Karpas-422 (cell line): ENCODE data around the gene CASQ2. TPM values are rescaled to one million over a fixed set of nuclear protein-coding genes. Genes with fewer than 3 reads are reported as not detected.

Source experiments
- DNase-seq: peaks from one replicate; pipeline ENCODE4 v3.0.0-alpha.2; 2015
- H2AFZ ChIP-seq: fragments of 200-600 bp; sonication (generic); 2 replicates; pipeline ENCODE4 v1.6.1; 2014; ENCODE audit warnings: antibody characterized with exemption, low read length, mixed read lengths
- H3K27ac ChIP-seq: fragments of 200-600 bp; sonication (generic); 2 replicates; pipeline ENCODE4 v1.5.1; 2014; ENCODE audit warnings: mild to moderate bottlenecking, low read length, moderate library complexity
- H3K27me3 ChIP-seq: fragments of 200-600 bp; sonication (generic); 2 replicates; pipeline ENCODE4 v1.6.1; 2014; ENCODE audit warnings: low read length, mixed read lengths
- H3K36me3 ChIP-seq: fragments of 200-600 bp; sonication (generic); 2 replicates; pipeline ENCODE4 v1.6.1; 2014; ENCODE audit warnings: low read length, mixed read lengths; ENCODE audit not compliant: insufficient read depth
- H3K4me1 ChIP-seq: fragments of 200-600 bp; sonication (generic); 2 replicates; pipeline ENCODE4 v1.6.1; 2014; ENCODE audit warnings: mild to moderate bottlenecking, low read length, mixed read lengths
- H3K4me2 ChIP-seq: fragments of 200-600 bp; sonication (generic); 2 replicates; pipeline ENCODE4 v1.6.1; 2014; ENCODE audit warnings: low read length, low read depth, mild to moderate bottlenecking; ENCODE audit not compliant: poor library complexity, severe bottlenecking
- H3K4me3 ChIP-seq: fragments of 200-600 bp; sonication (generic); 2 replicates; pipeline ENCODE4 v1.5.1; 2014; ENCODE audit warnings: mild to moderate bottlenecking, antibody characterized with exemption, low read length, mixed read lengths
- H3K79me2 ChIP-seq: fragments of 200-600 bp; sonication (generic); 2 replicates; pipeline ENCODE4 v1.6.1; 2014; ENCODE audit warnings: mild to moderate bottlenecking, low read length, mixed read lengths
- H3K9ac ChIP-seq: fragments of 200-600 bp; sonication (generic); 2 replicates; pipeline ENCODE4 v1.6.0; 2014; ENCODE audit warnings: low read length
- H3K9me2 ChIP-seq: fragments of 200-600 bp; sonication (generic), shearing (Covaris generic); replicated peaks from 2 replicates; pipeline ENCODE4 v1.6.0; 2014; ENCODE audit warnings: mild to moderate bottlenecking, low read length, moderate library complexity; ENCODE audit not compliant: insufficient read depth
- H3K9me3 ChIP-seq: fragments of 300-700, 200-600 bp; sonication (generic); 2 replicates; pipeline ENCODE4 v1.6.1; 2014; ENCODE audit warnings: low read length, mixed read lengths
- H4K20me1 ChIP-seq: fragments of 200-600 bp; sonication (generic); 2 replicates; pipeline ENCODE4 v1.6.1; 2014; ENCODE audit warnings: mild to moderate bottlenecking, antibody characterized with exemption, low read length, low read depth; ENCODE audit not compliant: insufficient read depth
- total RNA-seq: library from RNA; depleted of rRNA; stranded (reverse); fragments of >200 nt; shearing (Covaris generic); gene quantifications from 2 replicates; pipeline ENCODE4 v1.2.3, GENCODE V29; 2014; ENCODE audit warnings: low replicate concordance

The CASQ2 gene
- total RNA-seq, 1 experiment from 2014 or later, result not detected

DNA sequence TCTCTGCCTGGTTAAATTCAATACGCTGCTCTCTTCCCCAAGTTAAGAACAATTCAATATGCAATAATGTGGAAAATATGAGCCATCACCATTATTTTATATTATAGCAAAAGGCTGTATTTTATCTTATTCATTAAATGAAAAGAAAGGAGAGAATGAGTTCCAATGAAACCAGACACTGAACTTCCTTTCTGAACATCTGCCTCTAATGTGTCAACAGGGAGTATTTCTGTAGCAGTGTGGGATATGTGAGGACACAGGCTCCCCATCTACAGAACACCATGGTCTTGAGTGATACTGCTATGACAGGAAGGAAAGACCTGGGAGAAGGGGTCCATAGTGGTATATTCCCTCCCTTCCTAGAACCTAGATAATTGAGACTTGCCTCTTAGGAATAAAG is 46.3 kb downstream of the CASQ2 start:
- no peaks in the 10 kb centered on the region for H4K20me1 ChIP-seq
- no peak for DNase-seq

DNA sequence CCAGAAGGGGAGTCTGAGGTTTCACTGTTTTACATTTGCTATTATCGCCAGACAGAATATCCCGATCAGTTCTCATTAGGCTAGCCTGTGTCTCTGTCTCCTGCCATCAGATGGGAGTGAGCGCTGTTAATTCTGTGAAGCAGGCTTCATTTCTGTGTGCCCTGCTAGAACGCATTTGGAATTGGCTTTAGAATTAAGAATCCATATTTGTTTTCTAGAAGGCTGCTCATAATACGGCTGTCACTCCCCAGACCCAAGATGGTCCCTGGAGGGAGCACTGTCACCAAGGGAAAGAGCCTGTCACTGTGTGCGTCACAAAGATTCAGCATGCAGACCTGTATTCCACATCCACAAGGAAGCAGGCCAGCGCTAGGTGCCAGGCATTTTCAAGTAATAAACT is 49.2 kb downstream of the CASQ2 start:
- Histone ChIP-seq H3K9me3 (no peaks in the 10 kb centered on the region), H3K27ac (no peak overlapping the region), H3K36me3 (no peaks in the 10 kb centered on the region), H3K4me3 (no peak overlapping the region), H3K9me2 (no peaks in the 10 kb centered on the region), H3K4me2 (no peak overlapping the region), H3K9ac (no peak overlapping the region), H3K27me3 (no peaks in the 10 kb centered on the region), H3K79me2 (no peaks in the 10 kb centered on the region), H3K4me1 (no peaks in the 10 kb centered on the region), H4K20me1 (no peaks in the 10 kb centered on the region), H2AFZ (no peak overlapping the region)
- no peak for DNase-seq

More for the DNA sequence above, 46.3 kb downstream of the CASQ2 start:
- no peak overlapping the region for H2AFZ ChIP-seq
- no peaks in the 10 kb centered on the region for H3K4me1 ChIP-seq
- H3K27ac ChIP-seq, result no peak overlapping the region
- H3K36me3 ChIP-seq, result no peaks in the 10 kb centered on the region
- H3K4me3 ChIP-seq, result no peak overlapping the region
- H3K27me3 ChIP-seq, result no peaks in the 10 kb centered on the region
- no peaks in the 10 kb centered on the region for H3K9me3 ChIP-seq
- H3K79me2 ChIP-seq, result no peaks in the 10 kb centered on the region
- H3K9me2 ChIP-seq, result no peaks in the 10 kb centered on the region
- no peak overlapping the region for H3K4me2 ChIP-seq
- no peak overlapping the region for H3K9ac ChIP-seq

DNA sequence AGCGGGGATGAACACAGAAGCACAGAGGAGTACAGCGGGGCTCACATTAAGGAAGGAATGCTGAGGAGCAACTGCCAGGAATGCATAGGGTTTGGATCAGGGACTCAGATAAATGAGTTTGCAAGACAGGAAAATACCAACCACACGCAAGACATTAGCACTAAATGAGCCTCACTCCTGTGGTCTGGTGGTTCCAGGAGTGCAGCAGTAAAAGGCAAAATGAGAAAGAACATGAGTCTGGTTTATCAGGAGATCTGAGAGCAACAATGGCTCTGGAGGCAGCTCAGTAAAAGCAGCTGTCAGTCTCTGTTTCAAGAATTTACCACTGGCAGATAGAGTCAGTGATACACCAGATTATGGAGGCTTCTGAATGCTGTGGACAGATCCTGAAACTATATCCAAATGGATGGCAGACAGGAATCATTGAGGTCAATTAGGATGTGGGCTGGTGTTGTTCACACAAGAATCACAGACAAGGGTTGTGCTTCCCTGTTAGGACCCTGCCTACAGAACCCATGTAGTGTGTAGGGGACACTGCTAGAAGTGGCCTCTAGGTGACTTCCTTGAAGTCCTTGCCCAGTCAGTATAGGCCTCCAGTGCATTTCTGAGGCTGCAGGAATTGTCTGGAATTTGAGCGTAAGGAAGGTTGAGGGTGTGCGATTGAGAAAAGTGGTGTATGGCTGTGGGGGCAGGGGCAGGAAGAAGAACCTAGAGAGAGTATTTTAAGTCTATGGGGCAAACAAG is 50.3 kb downstream of the CASQ2 start:
- DNase-seq, result no peak
- Histone ChIP-seq H3K4me1 (no peaks in the 10 kb centered on the region), H2AFZ (no peak overlapping the region), H3K27me3 (no peaks in the 10 kb centered on the region), H3K9ac (no peak overlapping the region), H3K36me3 (no peaks in the 10 kb centered on the region), H3K79me2 (no peaks in the 10 kb centered on the region), H4K20me1 (no peaks in the 10 kb centered on the region), H3K4me2 (no peak overlapping the region), H3K9me2 (no peaks in the 10 kb centered on the region), H3K27ac (no peak overlapping the region), H3K9me3 (no peaks in the 10 kb centered on the region), H3K4me3 (no peak overlapping the region)

DNA sequence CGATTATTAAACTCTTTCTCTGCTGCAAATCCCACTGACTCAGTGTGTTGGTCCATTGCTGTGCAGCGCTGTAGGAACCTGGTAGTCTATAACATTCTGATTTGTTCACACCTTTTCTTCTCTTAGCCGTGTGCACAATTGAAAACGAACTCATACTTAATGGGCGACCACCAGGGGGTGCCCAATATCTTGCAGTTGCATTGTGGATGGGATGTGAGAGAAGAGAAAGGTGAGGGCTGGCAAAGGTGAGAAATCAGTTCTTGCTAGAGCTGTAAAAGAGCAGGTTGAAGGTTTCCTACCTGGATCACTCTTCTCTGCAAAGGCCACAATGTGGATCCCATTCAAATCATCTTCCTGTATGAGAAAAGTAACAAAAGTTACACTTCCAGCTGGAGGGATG is 51.0 kb downstream of the CASQ2 start:
- no peaks in the 10 kb centered on the region for H3K36me3 ChIP-seq
- H3K4me2 ChIP-seq, result no peak overlapping the region
- H3K9me2 ChIP-seq, result no peaks in the 10 kb centered on the region
- no peaks in the 10 kb centered on the region for H3K79me2 ChIP-seq
- H3K27ac ChIP-seq, result no peak overlapping the region
- H3K9me3 ChIP-seq, result no peaks in the 10 kb centered on the region
- H3K27me3 ChIP-seq, result no peaks in the 10 kb centered on the region
- peak; percentile 73 for DNase-seq
- no peaks in the 10 kb centered on the region for H4K20me1 ChIP-seq
- no peak overlapping the region for H3K9ac ChIP-seq
- H3K4me3 ChIP-seq, result no peak overlapping the region
- no peak overlapping the region for H2AFZ ChIP-seq
- H3K4me1 ChIP-seq, result no peaks in the 10 kb centered on the region

DNA sequence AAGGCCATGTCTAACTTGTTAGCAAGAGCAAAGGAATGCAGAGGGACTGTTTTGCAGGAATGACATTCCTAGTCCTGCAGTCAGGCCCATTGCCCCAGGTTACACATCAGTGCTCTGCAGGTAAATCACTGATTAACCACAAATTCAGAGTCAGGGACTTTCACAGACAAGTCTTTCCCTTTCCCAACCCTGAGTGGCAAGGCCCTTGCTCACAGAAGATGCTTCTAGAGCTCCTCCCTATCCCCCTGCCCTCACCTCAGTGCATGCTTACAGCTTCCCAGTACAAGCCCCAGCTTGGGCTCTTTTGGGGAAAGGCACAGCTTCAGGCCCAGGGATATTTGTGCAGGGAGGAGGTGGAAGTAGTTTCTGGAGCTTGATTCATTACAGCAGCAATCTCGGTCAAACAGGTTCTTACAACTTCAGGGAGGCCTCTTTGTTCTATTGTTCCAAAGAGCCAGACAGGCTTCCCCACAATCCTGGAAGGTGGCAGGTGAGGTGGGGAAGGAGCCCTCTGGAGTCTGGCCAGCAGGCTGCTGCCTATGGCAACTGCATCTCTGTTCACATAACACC is 53.9 kb downstream of the CASQ2 start:
- Histone ChIP-seq H3K9ac (no peak overlapping the region), H3K9me3 (no peaks in the 10 kb centered on the region), H3K4me3 (no peak overlapping the region), H3K79me2 (no peaks in the 10 kb centered on the region), H3K27me3 (no peaks in the 10 kb centered on the region), H3K36me3 (no peaks in the 10 kb centered on the region), H2AFZ (no peak overlapping the region), H3K9me2 (no peaks in the 10 kb centered on the region), H3K4me2 (no peak overlapping the region), H3K27ac (no peak overlapping the region), H4K20me1 (no peaks in the 10 kb centered on the region), H3K4me1 (no peaks in the 10 kb centered on the region)
- DNase-seq, result no peak

DNA sequence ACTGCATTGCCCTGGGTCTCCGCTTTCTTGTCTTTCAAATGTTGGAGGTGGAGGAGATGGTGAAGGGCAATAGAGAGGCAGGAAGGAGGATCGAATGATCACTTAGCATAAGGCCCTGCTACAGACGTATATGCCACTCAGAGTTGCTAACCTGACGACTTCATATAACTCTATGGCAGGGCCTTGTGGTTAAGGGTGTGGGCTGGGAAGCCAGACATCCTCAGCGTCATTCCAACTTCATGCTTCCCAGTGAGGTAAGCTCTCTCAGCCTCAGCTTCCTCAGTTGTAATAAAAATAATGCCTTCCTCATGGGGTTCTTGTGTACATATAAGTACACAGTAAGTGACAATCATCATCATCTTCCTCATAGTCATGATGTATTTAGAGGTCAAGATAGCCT is 54.6 kb downstream of the CASQ2 start:
- H3K27me3 ChIP-seq, result no peaks in the 10 kb centered on the region
- H2AFZ ChIP-seq, result no peak overlapping the region
- H3K4me3 ChIP-seq, result no peak overlapping the region
- H3K9ac ChIP-seq, result no peak overlapping the region
- H3K4me2 ChIP-seq, result no peak overlapping the region
- no peaks in the 10 kb centered on the region for H4K20me1 ChIP-seq
- H3K36me3 ChIP-seq, result no peaks in the 10 kb centered on the region
- DNase-seq, result no peak
- H3K9me2 ChIP-seq, result no peaks in the 10 kb centered on the region
- H3K79me2 ChIP-seq, result no peaks in the 10 kb centered on the region
- no peaks in the 10 kb centered on the region for H3K4me1 ChIP-seq
- H3K9me3 ChIP-seq, result no peaks in the 10 kb centered on the region
- no peak overlapping the region for H3K27ac ChIP-seq

DNA sequence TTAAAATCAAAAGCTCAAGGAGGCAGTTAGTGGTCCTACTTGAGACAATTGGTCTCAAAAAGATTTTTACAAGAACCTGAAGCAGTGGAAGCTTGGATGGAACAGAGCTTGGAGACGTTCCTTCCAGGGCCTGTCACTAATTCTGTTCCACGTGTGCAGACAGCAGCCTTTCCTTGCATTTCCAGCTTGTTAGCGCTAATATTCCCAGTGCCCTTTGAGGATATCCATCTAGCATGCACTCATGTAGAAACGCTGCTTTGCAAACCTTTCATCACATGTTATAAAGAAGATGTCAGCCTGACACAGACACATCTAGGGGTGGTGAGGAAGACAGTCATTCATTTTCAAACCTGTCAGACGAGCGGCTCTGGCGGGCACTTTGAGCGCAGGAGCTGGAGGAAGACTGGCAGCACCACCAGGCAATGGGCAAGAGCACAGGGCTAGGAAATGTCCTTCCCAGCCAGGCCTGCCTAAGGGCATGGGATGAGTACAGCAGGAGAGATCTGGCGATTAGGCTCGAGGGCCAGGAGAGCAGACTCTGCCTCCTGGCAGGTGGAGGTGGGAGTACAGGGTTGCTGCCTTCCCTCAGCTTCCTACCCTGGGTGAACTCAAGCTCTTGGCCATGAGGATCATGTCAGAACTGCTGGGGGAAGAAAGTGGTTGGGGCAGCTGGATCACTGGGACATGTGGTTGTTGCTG is 55.5 kb downstream of the CASQ2 start:
- Histone ChIP-seq H3K9ac (no peak overlapping the region), H3K79me2 (no peaks in the 10 kb centered on the region), H4K20me1 (no peaks in the 10 kb centered on the region), H3K9me3 (no peaks in the 10 kb centered on the region), H3K4me3 (no peak overlapping the region), H3K36me3 (no peaks in the 10 kb centered on the region), H3K27ac (no peak overlapping the region), H3K4me2 (no peak overlapping the region), H2AFZ (no peak overlapping the region), H3K9me2 (no peaks in the 10 kb centered on the region), H3K4me1 (no peaks in the 10 kb centered on the region), H3K27me3 (no peaks in the 10 kb centered on the region)
- no peak for DNase-seq

DNA sequence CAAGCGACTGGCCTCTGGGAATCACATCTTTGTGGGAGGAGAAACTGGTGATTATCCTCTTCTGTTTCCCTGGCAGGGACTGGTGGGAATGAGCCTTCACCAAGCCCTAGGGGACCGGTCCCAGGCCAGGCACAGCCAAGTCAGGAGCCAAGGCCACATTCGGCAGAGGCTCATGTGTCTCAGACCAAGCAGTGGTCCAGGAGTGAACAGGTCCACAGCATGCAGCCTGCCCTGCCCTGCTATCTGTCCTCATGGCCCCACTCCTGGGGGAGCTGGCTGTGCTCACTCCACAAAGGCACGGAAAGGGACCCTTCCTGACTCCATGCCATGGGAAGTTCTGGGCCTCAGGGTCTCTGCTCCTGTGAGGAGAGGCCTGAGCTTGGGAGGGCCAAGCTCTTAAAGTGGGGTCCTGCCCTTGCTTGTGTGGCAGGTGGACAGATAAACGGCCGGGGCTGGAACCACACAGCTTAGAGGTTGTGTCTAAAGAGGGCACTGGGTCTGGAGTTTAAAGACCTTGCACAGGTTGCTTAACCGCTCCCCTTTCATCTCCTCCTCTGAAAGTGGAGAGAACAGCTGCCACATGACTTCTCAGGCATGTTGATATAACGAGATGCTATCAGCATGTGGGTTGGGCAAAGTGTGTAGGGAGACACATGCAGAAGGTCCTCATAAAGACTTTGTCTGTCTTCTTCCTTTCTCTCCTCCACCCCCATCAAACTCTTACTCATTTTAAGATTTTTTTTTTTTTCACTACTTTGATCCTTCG is 57.5 kb downstream of the CASQ2 start:
- DNase-seq, result no peak
- H3K4me1 ChIP-seq, result no peaks in the 10 kb centered on the region
- H3K4me3 ChIP-seq, result no peak overlapping the region
- no peak overlapping the region for H2AFZ ChIP-seq
- H3K4me2 ChIP-seq, result no peak overlapping the region
- no peak overlapping the region for H3K27ac ChIP-seq
- no peaks in the 10 kb centered on the region for H3K9me3 ChIP-seq
- H3K9me2 ChIP-seq, result no peaks in the 10 kb centered on the region
- H3K9ac ChIP-seq, result no peak overlapping the region
- H4K20me1 ChIP-seq, result no peaks in the 10 kb centered on the region
- H3K36me3 ChIP-seq, result no peaks in the 10 kb centered on the region
- H3K79me2 ChIP-seq, result no peaks in the 10 kb centered on the region
- H3K27me3 ChIP-seq, result no peaks in the 10 kb centered on the region
